Smooth muscle cell (in vitro differentiated cells): ENCODE measurements around the gene CCDC178. TPM values are rescaled to one million over a fixed set of nuclear protein-coding genes. Genes with fewer than 3 reads are reported as not detected.

Experiments
- DNase-seq: peaks from one replicate; lab custom pipeline; 2025; ENCODE audit not compliant: unreplicated experiment; lab: John Stamatoyannopoulos, UW
- H2AFZ ChIP-seq: fragments of 200-600 bp; sonication (generic); 2 replicates; pipeline ENCODE4 v1.6.0; 2016; ENCODE audit warnings: antibody characterized with exemption, low read depth, mild to moderate bottlenecking
- H3F3A ChIP-seq: fragments of 200-600 bp; sonication (generic); 2 replicates; pipeline ENCODE4 v1.6.0; 2017; ENCODE audit warnings: antibody characterized with exemption, low read depth
- H3K27ac ChIP-seq: fragments of 200-600 bp; sonication (generic); 2 replicates; pipeline ENCODE4 v1.5.1; 2016; ENCODE audit warnings: low read depth, mild to moderate bottlenecking
- H3K27me3 ChIP-seq: fragments of 200-600 bp; sonication (generic); 2 replicates; pipeline ENCODE4 v1.6.1; 2016; ENCODE audit warnings: low read depth, mild to moderate bottlenecking
- H3K36me3 ChIP-seq: fragments of 200-600 bp; sonication (generic); 2 replicates; pipeline ENCODE4 v1.5.1; 2016; ENCODE audit warnings: low read depth
- H3K4me1 ChIP-seq: fragments of 200-600 bp; sonication (generic); 2 replicates; pipeline ENCODE4 v1.5.1; 2016; ENCODE audit warnings: low read depth
- H3K4me2 ChIP-seq: fragments of 200-600 bp; sonication (generic); 2 replicates; pipeline ENCODE4 v1.6.0; 2016; ENCODE audit warnings: mild to moderate bottlenecking
- H3K4me3 ChIP-seq: fragments of 200-600 bp; sonication (generic); 2 replicates; pipeline ENCODE4 v1.5.1; 2016; ENCODE audit warnings: mild to moderate bottlenecking
- H3K79me2 ChIP-seq: fragments of 200-600 bp; sonication (generic); 2 replicates; pipeline ENCODE4 v1.6.0; 2016; ENCODE audit warnings: low read depth, mild to moderate bottlenecking
- H3K9ac ChIP-seq: fragments of 200-600 bp; sonication (generic); 2 replicates; pipeline ENCODE4 v1.6.0; 2016; ENCODE audit warnings: low read depth
- H3K9me3 ChIP-seq: fragments of 200-600 bp; sonication (generic); replicated peaks from 2 replicates; pipeline ENCODE4 v1.5.1; 2016; ENCODE audit warnings: low read depth
- H4K20me1 ChIP-seq: fragments of 200-600 bp; sonication (generic); 2 replicates; pipeline ENCODE4 v1.6.0; 2016; ENCODE audit warnings: low read depth
- CTCF ChIP-seq: fragments of 200-600 bp; sonication (generic); IDR thresholded peaks from 2 replicates; pipeline ENCODE4 v1.5.1; 2017; ENCODE audit warnings: borderline replicate concordance, mild to moderate bottlenecking, antibody characterized with exemption; ENCODE audit not compliant: insufficient read depth, poor library complexity, severe bottlenecking
- WGBS: methylation state at CpG from one replicate; pipeline ENCODE4 v1.1.7; 2016; ENCODE audit warnings: low lambda C conversion rate; 5-methylcytosine and 5-hydroxymethylcytosine counted together
- polyA plus RNA-seq: library from polyadenylated mRNA; unstranded; fragments of >200 nt; fragmentation: Nextera tagmentation; extraction: Ambion mirVana; gene quantifications from 2 replicates; pipeline ENCODE4 v1.2.1, GENCODE V29; 2016
- total RNA-seq: library from RNA; depleted of rRNA; stranded (reverse); fragments of >200 nt; gene quantifications from 2 replicates; pipeline ENCODE4 v1.2.3, GENCODE V29; 2014

Gene CCDC178
- total and polyA plus RNA-seq, 2 experiments from 2014 or later: not detected

- H3K79me2 ChIP-seq: no peaks in the 10 kb centered on the region
- H3K9ac ChIP-seq: no peak overlapping the region
- no peaks in the 10 kb centered on the region for H4K20me1 ChIP-seq
- no peak overlapping the region for H3K4me2 ChIP-seq
- H3K27ac ChIP-seq: no peak overlapping the region
- H2AFZ ChIP-seq: no peak overlapping the region
- no peaks in the 10 kb centered on the region for H3K27me3 ChIP-seq
- H3K36me3 ChIP-seq: no peaks in the 10 kb centered on the region
- no peaks in the 10 kb centered on the region for H3K4me1 ChIP-seq
- DNase-seq: no peak
- no peaks in the 10 kb centered on the region for H3K9me3 ChIP-seq
- no peak overlapping the region for H3K4me3 ChIP-seq
- H3F3A ChIP-seq: no peaks in the 10 kb centered on the region
- no peak for TF ChIP-seq CTCF
Measured at GRCh38 chr18:33194793-33195192, 245.7 kb downstream of the CCDC178 start.

- Histone ChIP-seq H2AFZ (no peak overlapping the region), H3K4me3 (no peak overlapping the region), H4K20me1 (no peaks in the 10 kb centered on the region), H3K27ac (no peak overlapping the region), H3K79me2 (no peaks in the 10 kb centered on the region), H3K9ac (no peak overlapping the region), H3K36me3 (no peaks in the 10 kb centered on the region), H3K27me3 (peaks cover 3% of the 10 kb centered on the region), H3K9me3 (no peaks in the 10 kb centered on the region), H3K4me1 (no peaks in the 10 kb centered on the region), H3F3A (no peaks in the 10 kb centered on the region), H3K4me2 (no peak overlapping the region)
- no peak for DNase-seq
- 71% methylated on average over 3 of the region's 3 CpGs for WGBS
- TF ChIP-seq CTCF: no peak
Measured at GRCh38 chr18:33184958-33185357, 255.6 kb downstream of the CCDC178 start.

- Histone ChIP-seq H3K4me3 (no peak overlapping the region), H3K36me3 (no peaks in the 10 kb centered on the region), H3K4me2 (no peak overlapping the region), H2AFZ (no peak overlapping the region), H3K9ac (no peak overlapping the region), H3K9me3 (no peaks in the 10 kb centered on the region), H4K20me1 (no peaks in the 10 kb centered on the region), H3K27me3 (peaks cover 3% of the 10 kb centered on the region), H3F3A (no peaks in the 10 kb centered on the region), H3K79me2 (no peaks in the 10 kb centered on the region), H3K4me1 (no peaks in the 10 kb centered on the region), H3K27ac (no peak overlapping the region)
- WGBS: 68% methylated on average over 3 of the region's 3 CpGs
- DNase-seq: no peak
- no peak for TF ChIP-seq CTCF
Measured at GRCh38 chr18:33184175-33184574, 256.3 kb downstream of the CCDC178 start.

GRCh38 chr18:33183136-33183535, 257.4 kb downstream of the CCDC178 start:
- no peaks in the 10 kb centered on the region for H4K20me1 ChIP-seq
- DNase-seq: no peak

More at GRCh38 chr18:33183136-33183535, 257.4 kb downstream of the CCDC178 start:
- Histone ChIP-seq H3K36me3 (no peaks in the 10 kb centered on the region), H3K27me3 (peaks cover 3% of the 10 kb centered on the region), H3F3A (no peaks in the 10 kb centered on the region), H3K4me2 (no peak overlapping the region), H3K27ac (no peak overlapping the region), H3K9me3 (no peaks in the 10 kb centered on the region), H3K79me2 (no peaks in the 10 kb centered on the region), H3K4me1 (no peaks in the 10 kb centered on the region), H3K9ac (no peak overlapping the region), H3K4me3 (no peak overlapping the region), H2AFZ (no peak overlapping the region)
- WGBS: 88% methylated on average over 4 of the region's 4 CpGs
- TF ChIP-seq CTCF: no peak
